DND-41 (cell line): ENCODE data around the gene TMTC2.

Source experiments
- ATAC-seq: fragments of 200-7000 bp; cut with Tn5 transposase; 3 replicates; pipeline ENCODE4 v1.9.1; 2021; ENCODE audit warnings: low read depth; ENCODE audit not compliant: insufficient read depth
- DNase-seq: peaks from one replicate; pipeline ENCODE4 v3.0.0-alpha.2; 2020
- H2AFZ ChIP-seq: 2 replicates; pipeline ENCODE4 v1.6.0; 2012; ENCODE audit warnings: low read depth, low read length
- H3K27ac ChIP-seq: 2 replicates; pipeline ENCODE4 v1.5.1; 2012; ENCODE audit warnings: low read length, inconsistent platforms
- H3K27me3 ChIP-seq: fragments of 200-600 bp; sonication (generic); 2 replicates; pipeline ENCODE4 v1.6.0; 2012; ENCODE audit warnings: low read length, mild to moderate bottlenecking, inconsistent platforms; ENCODE audit not compliant: insufficient read depth, poor library complexity
- H3K36me3 ChIP-seq: 2 replicates; pipeline ENCODE4 v1.5.1; 2012; ENCODE audit warnings: low read length, inconsistent platforms; ENCODE audit not compliant: insufficient read depth
- H3K4me1 ChIP-seq: 2 replicates; pipeline ENCODE4 v1.5.1; 2012; ENCODE audit warnings: mild to moderate bottlenecking, low read length; ENCODE audit not compliant: insufficient read depth
- H3K4me2 ChIP-seq: 2 replicates; pipeline ENCODE4 v1.6.0; 2012; ENCODE audit warnings: mild to moderate bottlenecking, moderate library complexity, low read length, inconsistent platforms; ENCODE audit not compliant: insufficient read depth
- H3K4me3 ChIP-seq, 2 experiments: fragments of 200-600 bp in 1 of 2; shearing (Covaris generic) in 1 of 2; 2 replicates each; pipeline ENCODE4 v1.5.1; 2012 to 2016; ENCODE audit warnings: inconsistent platforms in 2 of 2, low read length in 2 of 2, mild to moderate bottlenecking in 2 of 2, low read depth in 1 of 2, moderate library complexity in 1 of 2
- H3K79me2 ChIP-seq: 2 replicates; pipeline ENCODE4 v1.6.0; 2012; ENCODE audit warnings: low read length, inconsistent platforms; ENCODE audit not compliant: insufficient read depth
- H3K9ac ChIP-seq: 2 replicates; pipeline ENCODE4 v1.6.0; 2012; ENCODE audit warnings: low read depth, mild to moderate bottlenecking, inconsistent platforms, low read length, moderate library complexity
- H3K9me3 ChIP-seq: 2 replicates; pipeline ENCODE4 v1.5.1; 2012; ENCODE audit warnings: low read length, moderate library complexity, mild to moderate bottlenecking, inconsistent platforms; ENCODE audit not compliant: insufficient read depth, severe bottlenecking
- H4K20me1 ChIP-seq: 2 replicates; pipeline ENCODE4 v1.6.0; 2012; ENCODE audit warnings: low read length; ENCODE audit not compliant: insufficient read depth
- CTCF ChIP-seq: IDR thresholded peaks from 2 replicates; pipeline ENCODE4 v1.5.1; 2012; ENCODE audit warnings: borderline replicate concordance, low read length, moderate library complexity, mild to moderate bottlenecking; ENCODE audit not compliant: poor library complexity, severe bottlenecking; ENCODE audit errors: extremely low read depth
- EZH2 ChIP-seq: IDR thresholded peaks from 3 replicates; pipeline ENCODE4 v1.6.1; 2012; ENCODE audit warnings: borderline replicate concordance, low read depth, mild to moderate bottlenecking, moderate library complexity, low read length, inconsistent platforms; ENCODE audit not compliant: severe bottlenecking

TMTC2 gene

GRCh38 chr12:82862069-82862841 is 175.5 kb downstream of the TMTC2 start:
- ATAC-seq = no peak
- TF ChIP-seq CTCF (no peak), EZH2 (no peak)
- no peak overlapping the region for H3K4me3 ChIP-seq
- no peak overlapping the region for H2AFZ ChIP-seq
- H3K4me1 ChIP-seq = no peaks in the 10 kb centered on the region
- H3K4me2 ChIP-seq = no peak overlapping the region
- no peak overlapping the region for H3K27ac ChIP-seq
- H3K9ac ChIP-seq = no peak overlapping the region
- H3K9me3 ChIP-seq = no peaks in the 10 kb centered on the region
- H3K36me3 ChIP-seq = no peaks in the 10 kb centered on the region
- H3K79me2 ChIP-seq = no peaks in the 10 kb centered on the region
- DNase-seq = no peak
- H4K20me1 ChIP-seq = no peaks in the 10 kb centered on the region
- H3K27me3 ChIP-seq = no peaks in the 10 kb centered on the region

- H3K9me3 ChIP-seq = no peaks in the 10 kb centered on the region
- TF ChIP-seq EZH2 = no peak
- TF ChIP-seq CTCF = no peak
- no peaks in the 10 kb centered on the region for H4K20me1 ChIP-seq
- no peak overlapping the region for H3K27ac ChIP-seq
- no peak overlapping the region for H3K9ac ChIP-seq
- H3K4me3 ChIP-seq = no peak overlapping the region
- ATAC-seq = no peak
- no peak for DNase-seq
- no peaks in the 10 kb centered on the region for H3K79me2 ChIP-seq
- H3K4me2 ChIP-seq = no peak overlapping the region
- H3K36me3 ChIP-seq = no peaks in the 10 kb centered on the region
- no peaks in the 10 kb centered on the region for H3K4me1 ChIP-seq
- no peak overlapping the region for H2AFZ ChIP-seq
- H3K27me3 ChIP-seq = no peaks in the 10 kb centered on the region
Observed at GRCh38 chr12:82862876-82863649, 176.4 kb downstream of the TMTC2 start.

GRCh38 chr12:82866227-82866775 is 179.6 kb downstream of the TMTC2 start:
- no peaks in the 10 kb centered on the region for H4K20me1 ChIP-seq
- no peak overlapping the region for H3K4me3 ChIP-seq
- H3K9me3 ChIP-seq = no peaks in the 10 kb centered on the region
- H3K4me1 ChIP-seq = no peaks in the 10 kb centered on the region
- no peak for TF ChIP-seq CTCF
- no peak for TF ChIP-seq EZH2
- H3K9ac ChIP-seq = no peak overlapping the region
- H3K27ac ChIP-seq = no peak overlapping the region
- H3K79me2 ChIP-seq = no peaks in the 10 kb centered on the region
- no peaks in the 10 kb centered on the region for H3K36me3 ChIP-seq
- DNase-seq = no peak
- H3K4me2 ChIP-seq = no peak overlapping the region
- no peak overlapping the region for H2AFZ ChIP-seq
- no peak for ATAC-seq
- H3K27me3 ChIP-seq = no peaks in the 10 kb centered on the region
